Muscle layer of colon (tissue), 2 donors: ENCODE results near the gene BIRC2.

ENCODE experiments used
- H3K27ac ChIP-seq: one replicate; pipeline ENCODE4 v1.7.0; 2013; ENCODE audit warnings: low read depth, mild to moderate bottlenecking, low read length, moderate library complexity
- H3K27me3 ChIP-seq, 2 donors: one replicate each; pipeline ENCODE4 v1.7.0; 2013; ENCODE audit warnings: low read length in 2 of 2, mild to moderate bottlenecking in 2 of 2; ENCODE audit not compliant: insufficient read depth in 2 of 2, control insufficient read depth in 1 of 2
- H3K36me3 ChIP-seq: one replicate; pipeline ENCODE4 v1.7.0; 2013; ENCODE audit warnings: mild to moderate bottlenecking, low read length; ENCODE audit not compliant: insufficient read depth
- H3K4me1 ChIP-seq: one replicate; pipeline ENCODE4 v1.7.0; 2013; ENCODE audit warnings: mild to moderate bottlenecking, low read length; ENCODE audit not compliant: insufficient read depth
- H3K4me3 ChIP-seq, 2 donors: one replicate each; pipeline ENCODE4 v1.7.0; 2013; ENCODE audit warnings: low read length in 2 of 2, low read depth in 1 of 2, mild to moderate bottlenecking in 1 of 2, moderate library complexity in 1 of 2
- H3K9ac ChIP-seq: one replicate; pipeline ENCODE4 v1.7.0; 2013; ENCODE audit warnings: low read length
- H3K9me3 ChIP-seq: one replicate; pipeline ENCODE4 v1.7.0; 2013; ENCODE audit warnings: mild to moderate bottlenecking, low read length
- donor health status: abdominal sarcoma.
- donor health status: Adenocarcinoma of cecum.

BIRC2 gene

DNA sequence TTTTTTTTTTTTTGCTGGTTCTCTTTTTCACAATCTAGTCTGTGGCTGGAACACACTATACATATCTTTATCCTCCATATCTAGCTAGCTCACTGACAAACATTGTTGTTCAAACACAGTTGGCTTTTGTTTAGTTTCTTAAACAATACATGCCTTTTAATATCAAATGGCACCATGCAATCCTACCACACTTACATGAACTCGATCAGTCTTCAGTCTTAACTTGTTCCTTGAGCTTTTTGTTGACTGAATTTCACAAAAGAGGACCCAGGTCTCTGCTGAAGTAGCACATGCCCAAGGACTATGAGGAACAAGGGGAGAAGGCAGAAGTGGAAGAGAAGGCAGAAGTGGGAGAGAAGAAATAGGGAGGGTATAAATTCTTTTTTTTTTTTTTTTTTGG lies 80.1 kb downstream of the BIRC2 start:
- Histone ChIP-seq H3K27me3 (no peaks in the 10 kb centered on the region), H3K27ac (no peak overlapping the region), H3K9me3 (no peaks in the 10 kb centered on the region), H3K36me3 (peaks cover 6% of the 10 kb centered on the region), H3K4me1 (peaks cover 48% of the 10 kb centered on the region), H3K9ac (no peak overlapping the region), H3K4me3 (no peak overlapping the region)
